Measurements from ENCODE around the gene RLN3.
A peak's percentile ranks its signal among the peaks of the same experiment; 100 is the strongest.
"Not testable (repeated sequence)": the region's sequence is repeated elsewhere in the genome, so short reads cannot be mapped to it uniquely, and the experiment has no call there.

GRCh38 chr19:14042659-14043608 lies 15.0 kb downstream of the RLN3 start:
- TF ChIP-seq CTCF (IDR thresholded peaks at IDR 0.05) = peak; percentile 46 to 53 (median 48)
- not testable (repeated sequence) for TF ChIP-seq POLR2AphosphoS5, POLR2A (IDR thresholded peaks at IDR 0.05)

Data from breast epithelium (tissue), 3 donors.